HL-60 (cell line): ENCODE measurements around the gene ARMC10.
"Not testable (repeated sequence)": the region's sequence is repeated elsewhere in the genome, so short reads cannot be mapped to it uniquely, and the experiment has no call there.

ENCODE experiments used
- DNase-seq, 2 experiments: peaks; one replicate each; pipeline ENCODE4 v3.0.0-alpha.2; 2010 to 2020; ENCODE audit warnings: low read depth in 1 of 2, low spot score in 1 of 2
- H3K27ac ChIP-seq: fragments of 250-450 bp; sonication (Bioruptor Pico); replicated peaks from 2 replicates; pipeline ENCODE4 v1.5.1; 2020; ENCODE audit warnings: mild to moderate bottlenecking, moderate library complexity
- H3K27me3 ChIP-seq: fragments of 250-450 bp; sonication (Bioruptor Pico); 2 replicates; pipeline ENCODE4 v1.5.1; 2021; ENCODE audit warnings: mild to moderate bottlenecking, moderate library complexity; ENCODE audit not compliant: insufficient read depth, poor library complexity, severe bottlenecking
- H3K4me3 ChIP-seq: replicated peaks from 2 replicates; pipeline ENCODE4 v1.5.1; 2011; ENCODE audit warnings: mild to moderate bottlenecking, control low read depth, low read length; ENCODE audit not compliant: insufficient read depth
- CTCF ChIP-seq: IDR thresholded peaks from one replicate; pipeline ENCODE4 v1.5.1; 2011; ENCODE audit warnings: low read length, control low read depth, inconsistent platforms; ENCODE audit not compliant: insufficient read depth
- GABPA ChIP-seq: IDR thresholded peaks from 2 replicates; pipeline ENCODE4 v1.6.1; 2012; ENCODE audit warnings: low read depth
- POLR2AphosphoS5 ChIP-seq: IDR thresholded peaks from 2 replicates; pipeline ENCODE4 v1.6.1; 2012; ENCODE audit warnings: low read depth
- REST ChIP-seq: IDR thresholded peaks from 2 replicates; pipeline ENCODE4 v1.6.1; 2012; ENCODE audit warnings: low read depth; ENCODE audit not compliant: insufficient replicate concordance
- SPI1 ChIP-seq: IDR thresholded peaks from 2 replicates; pipeline ENCODE4 v1.6.1; 2012; ENCODE audit warnings: low read depth, mild to moderate bottlenecking, borderline replicate concordance

Gene ARMC10

DNA sequence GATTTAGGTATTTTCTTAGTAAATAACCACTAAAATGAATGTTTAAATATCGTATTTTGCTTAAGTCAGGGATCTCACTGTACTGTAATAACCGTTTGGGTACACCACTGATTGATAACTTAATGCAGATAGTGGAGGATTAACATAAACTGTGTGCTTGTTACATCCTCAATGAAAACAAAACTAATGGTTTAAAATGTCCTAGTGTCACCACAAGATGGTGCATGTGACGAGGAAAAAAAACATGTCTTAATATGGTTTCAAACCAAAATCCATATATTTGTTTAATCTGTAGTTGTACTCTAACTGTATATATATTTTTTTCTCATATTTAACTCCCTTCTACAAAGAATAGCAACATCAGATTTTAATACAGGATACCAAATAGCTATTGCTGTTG, 19.2 kb downstream of the ARMC10 start:
- TF ChIP-seq POLR2AphosphoS5 = no peak
- TF ChIP-seq SPI1 = no peak
- TF ChIP-seq REST = no peak
- TF ChIP-seq GABPA = no peak
- no peak for TF ChIP-seq CTCF

GRCh38 chr7:103095558-103095957, 20.6 kb downstream of the ARMC10 start:
- H3K27ac ChIP-seq, H3K4me3 ChIP-seq, DNase-seq, H3K27me3 ChIP-seq: not testable (repeated sequence)

More for the DNA sequence above, 19.2 kb downstream of the ARMC10 start:
- H3K4me3 ChIP-seq = no peak overlapping the region
- H3K27ac ChIP-seq = no peak overlapping the region
- no peaks in the 10 kb centered on the region for H3K27me3 ChIP-seq
- no peak for DNase-seq

GRCh38 chr7:103097041-103097440, 22.1 kb downstream of the ARMC10 start:
- DNase-seq = no peak
- no peak overlapping the region for H3K27ac ChIP-seq
- H3K27me3 ChIP-seq = no peaks in the 10 kb centered on the region
- TF ChIP-seq POLR2AphosphoS5 (no peak), SPI1 (no peak), GABPA (no peak), CTCF (no peak), REST (no peak)
- H3K4me3 ChIP-seq = no peak overlapping the region

- Histone ChIP-seq H3K27ac (no peak overlapping the region), H3K4me3 (no peak overlapping the region), H3K27me3 (no peaks in the 10 kb centered on the region)
- DNase-seq = no peak
- TF ChIP-seq CTCF (no peak), REST (no peak), POLR2AphosphoS5 (no peak), GABPA (no peak), SPI1 (no peak)
Measured at GRCh38 chr7:103100348-103100747, 25.4 kb downstream of the ARMC10 start.
